SJSA1 (cell line): Measurements from ENCODE around the gene NUP98. TPM values are rescaled to one million over a fixed set of nuclear protein-coding genes. Genes with fewer than 3 reads are reported as not detected.
"Not testable (repeated sequence)": the region's sequence is repeated elsewhere in the genome, so short reads cannot be mapped to it uniquely, and the experiment has no call there.

Experiments used
- DNase-seq, 2 experiments: peaks; one replicate each; pipeline ENCODE4 v3.0.0-alpha.2; 2015 to 2020; ENCODE audit warnings: low spot score in 2 of 2, low read depth in 1 of 2
- H3K27ac ChIP-seq: fragments of 250-450 bp; sonication (Bioruptor Pico); 2 replicates; pipeline ENCODE4 v1.5.1; 2020; ENCODE audit warnings: mild to moderate bottlenecking, moderate library complexity
- H3K27me3 ChIP-seq: fragments of 250-450 bp; sonication (Bioruptor Pico); replicated peaks from 2 replicates; pipeline ENCODE4 v1.5.1; 2020; ENCODE audit warnings: mild to moderate bottlenecking, moderate library complexity
- H3K36me3 ChIP-seq: fragments of 250-450 bp; sonication (Bioruptor Pico); 2 replicates; pipeline ENCODE4 v1.5.1; 2020; ENCODE audit warnings: mild to moderate bottlenecking
- H3K4me1 ChIP-seq: fragments of 250-450 bp; sonication (Bioruptor Pico); replicated peaks from 2 replicates; pipeline ENCODE4 v1.6.1; 2021; ENCODE audit warnings: mild to moderate bottlenecking
- H3K4me3 ChIP-seq: fragments of 250-450 bp; sonication (Bioruptor Pico); 2 replicates; pipeline ENCODE4 v1.5.1; 2020; ENCODE audit warnings: mild to moderate bottlenecking
- H3K9me3 ChIP-seq: fragments of 250-450 bp; sonication (Bioruptor Pico); replicated peaks from 2 replicates; pipeline ENCODE4 v1.5.1; 2020; ENCODE audit warnings: mild to moderate bottlenecking
- total RNA-seq: library from RNA; depleted of rRNA; stranded (reverse); fragments of >200 nt; shearing (Covaris generic); gene quantifications from 2 replicates; pipeline ENCODE4 v1.2.3, GENCODE V29; 2014

Gene NUP98
- total RNA-seq, 1 experiment from 2014 or later = 186 TPM

DNA sequence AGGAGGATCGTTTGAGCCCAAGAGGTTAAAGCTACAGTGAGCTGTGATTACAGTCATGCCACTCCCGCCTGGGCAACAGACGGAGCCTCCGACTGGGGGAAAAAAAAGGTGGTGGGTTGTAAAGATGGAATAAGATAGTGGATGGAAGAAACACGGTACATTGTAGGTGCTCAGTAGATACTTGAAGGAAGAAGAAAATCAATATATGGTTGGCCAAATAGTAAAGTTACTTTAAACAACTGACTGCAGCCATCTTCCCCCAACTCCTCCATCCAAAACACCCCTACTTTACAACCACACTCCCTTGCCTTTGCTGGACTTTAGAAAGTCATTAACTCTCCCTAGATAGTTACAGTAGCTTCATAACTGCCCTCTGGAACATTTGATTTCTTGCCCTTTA, 2.5 kb upstream of the NUP98 start:
- Histone ChIP-seq H3K9me3 (no peaks in the 10 kb centered on the region), H3K27ac (no peak overlapping the region)

DNA sequence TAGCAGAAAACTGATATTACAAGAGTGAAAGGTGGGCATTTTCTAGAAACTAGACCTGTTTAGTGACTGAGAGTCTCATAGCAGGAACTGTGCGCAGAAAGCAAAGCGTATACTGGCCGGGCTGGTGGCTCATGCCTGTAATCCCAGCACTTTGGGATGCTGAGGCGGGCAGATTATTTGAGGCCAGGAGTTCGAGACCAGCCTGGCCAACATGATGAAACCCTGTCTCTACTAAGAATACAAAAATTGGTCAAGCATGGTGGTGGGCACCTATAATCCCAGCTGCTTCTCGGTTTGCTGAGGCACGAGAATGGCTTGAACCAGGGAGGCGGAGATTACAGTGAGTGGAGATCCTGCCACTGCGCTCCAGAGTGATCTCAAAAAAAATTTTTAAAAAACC, 1.8 kb upstream of the NUP98 start:
- H3K36me3 ChIP-seq = peaks cover 29% of the 10 kb centered on the region
- no peak overlapping the region for H3K4me3 ChIP-seq
- no peak for DNase-seq
- no peaks in the 10 kb centered on the region for H3K9me3 ChIP-seq
- H3K4me1 ChIP-seq = peaks cover 18% of the 10 kb centered on the region
- no peaks in the 10 kb centered on the region for H3K27me3 ChIP-seq
- no peak overlapping the region for H3K27ac ChIP-seq

More for the DNA sequence above, 2.5 kb upstream of the NUP98 start:
- Histone ChIP-seq H3K4me3 (no peak overlapping the region), H3K36me3 (peaks cover 22% of the 10 kb centered on the region), H3K4me1 (peaks cover 18% of the 10 kb centered on the region), H3K27me3 (no peaks in the 10 kb centered on the region)
- no peak for DNase-seq

DNA sequence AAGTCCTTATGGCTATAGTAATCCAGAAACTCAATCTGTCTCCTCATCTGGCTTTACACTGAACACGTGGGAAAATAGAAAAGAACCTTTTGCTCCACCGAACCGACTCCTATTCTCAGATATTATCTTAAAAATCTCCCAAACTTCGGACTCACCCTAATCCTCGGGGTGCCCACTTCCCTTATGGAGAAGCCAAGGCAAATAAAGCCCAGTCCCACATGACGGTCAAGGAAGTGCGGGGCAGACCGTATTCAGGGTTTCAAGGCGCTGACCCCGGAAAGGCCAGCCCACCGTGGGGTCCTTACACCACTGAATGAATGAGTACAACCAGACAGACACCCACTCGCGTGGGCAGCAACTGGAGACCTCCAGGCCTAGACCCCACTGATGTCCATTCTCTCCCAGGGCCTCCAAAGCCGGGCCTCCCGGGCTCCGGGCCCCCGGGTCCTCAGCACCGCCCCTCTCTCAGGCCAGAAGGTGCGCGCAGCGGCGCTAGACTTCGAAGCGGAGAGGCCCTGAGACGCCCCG, 489 bp downstream of the NUP98 start:
- Histone ChIP-seq H3K36me3 (peaks cover 52% of the 10 kb centered on the region), H3K27ac (peak overlapping the region; percentile 91), H3K4me1 (peaks cover 18% of the 10 kb centered on the region), H3K9me3 (no peaks in the 10 kb centered on the region), H3K4me3 (peak overlapping the region; percentile 82), H3K27me3 (no peaks in the 10 kb centered on the region)
- no peak for DNase-seq

DNA sequence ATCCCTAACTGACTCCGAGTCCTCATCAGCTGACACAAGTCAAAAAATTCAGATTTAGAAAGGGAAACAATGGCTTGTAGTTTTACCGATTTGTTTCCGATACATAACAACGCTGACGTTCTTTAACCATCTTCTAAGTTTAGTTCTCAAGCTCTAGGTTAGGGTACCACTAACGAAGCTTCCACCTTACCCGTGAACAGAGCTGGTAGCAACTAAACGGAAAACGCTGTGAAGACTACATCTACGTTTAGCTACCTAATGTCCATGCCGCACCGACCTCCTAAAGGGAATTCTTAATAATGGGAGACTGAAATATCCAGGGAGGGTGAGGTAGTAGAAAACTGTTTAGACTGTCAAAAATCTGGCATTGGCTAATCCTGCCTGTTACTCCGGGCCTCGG, 1.0 kb downstream of the NUP98 start:
- H3K4me3 ChIP-seq = peak overlapping the region; percentile 82
- H3K27me3 ChIP-seq = no peaks in the 10 kb centered on the region
- no peaks in the 10 kb centered on the region for H3K9me3 ChIP-seq
- DNase-seq = peak in 1 of 2 experiments; percentile 31
- H3K36me3 ChIP-seq = peaks cover 57% of the 10 kb centered on the region
- peak overlapping the region; percentile 91; the same call in 1 of the 2 replicates for H3K27ac ChIP-seq
- H3K4me1 ChIP-seq = peaks cover 18% of the 10 kb centered on the region

DNA sequence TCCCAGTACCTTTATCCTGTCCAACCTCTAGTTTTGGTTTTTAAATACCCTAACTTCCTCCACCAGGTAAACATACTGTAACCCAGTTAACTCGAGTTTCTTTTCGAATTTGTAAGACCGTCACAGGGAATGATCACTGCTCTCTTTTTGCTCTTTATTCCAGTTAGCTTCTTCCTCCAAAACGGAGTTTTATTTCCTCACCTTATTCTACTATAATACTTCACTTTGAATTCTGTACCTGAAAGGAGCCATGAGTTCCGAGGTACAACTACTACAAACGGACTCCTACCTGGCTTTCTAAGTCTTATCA, 1.4 kb downstream of the NUP98 start:
- H3K4me1 ChIP-seq = peaks cover 18% of the 10 kb centered on the region
- no peaks in the 10 kb centered on the region for H3K9me3 ChIP-seq
- DNase-seq = no peak
- no peak overlapping the region for H3K27ac ChIP-seq
- no peaks in the 10 kb centered on the region for H3K27me3 ChIP-seq
- peak overlapping the region; percentile 82 for H3K4me3 ChIP-seq
- peaks cover 61% of the 10 kb centered on the region for H3K36me3 ChIP-seq

DNA sequence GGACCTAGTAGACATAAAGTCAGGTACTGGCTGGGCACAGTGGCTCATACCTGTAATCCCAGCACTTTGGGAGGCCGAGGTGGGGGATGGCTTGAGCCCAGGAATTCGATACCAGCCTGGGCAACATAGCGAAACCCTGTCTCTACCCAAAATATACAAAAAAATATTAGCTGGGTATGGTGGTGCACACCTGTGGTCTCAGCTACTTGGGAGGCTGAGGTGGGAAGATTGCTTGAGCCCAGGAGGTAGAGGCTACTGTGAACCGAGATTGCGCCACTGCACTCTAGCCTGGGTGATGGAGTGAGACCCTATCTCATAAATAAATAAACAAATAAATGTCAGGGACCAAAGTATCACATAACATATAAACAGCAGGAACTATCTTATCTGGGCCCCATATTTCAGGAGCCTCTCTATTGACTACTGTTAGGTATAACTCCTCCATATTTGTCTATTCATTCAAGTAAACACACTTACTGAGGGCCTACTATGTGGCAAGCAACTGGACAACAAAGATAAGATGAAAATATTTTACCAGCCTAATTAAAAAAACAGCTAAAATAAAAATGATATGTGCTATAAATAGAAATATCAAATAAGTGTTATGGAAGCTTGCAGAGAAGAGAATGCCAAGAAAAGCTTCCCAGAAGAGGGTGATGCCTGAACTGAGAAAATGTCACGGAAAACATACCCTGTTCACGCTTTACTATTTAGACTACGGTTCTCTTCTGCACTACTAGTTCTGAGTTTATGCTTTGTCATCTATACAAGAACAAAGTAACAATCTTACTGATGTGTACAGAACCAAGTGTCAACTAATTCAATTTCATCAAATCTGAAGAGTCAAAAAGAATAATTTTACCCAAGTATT, 2.0 kb downstream of the NUP98 start:
- Histone ChIP-seq H3K9me3 (no peaks in the 10 kb centered on the region), H3K27ac (no peak overlapping the region), H3K36me3 (peaks cover 67% of the 10 kb centered on the region), H3K27me3 (no peaks in the 10 kb centered on the region), H3K4me1 (peaks cover 18% of the 10 kb centered on the region), H3K4me3 (peak overlapping the region; percentile 82; the same call in 1 of the 2 replicates)
- peak in 1 of 2 experiments; percentile 36 for DNase-seq

DNA sequence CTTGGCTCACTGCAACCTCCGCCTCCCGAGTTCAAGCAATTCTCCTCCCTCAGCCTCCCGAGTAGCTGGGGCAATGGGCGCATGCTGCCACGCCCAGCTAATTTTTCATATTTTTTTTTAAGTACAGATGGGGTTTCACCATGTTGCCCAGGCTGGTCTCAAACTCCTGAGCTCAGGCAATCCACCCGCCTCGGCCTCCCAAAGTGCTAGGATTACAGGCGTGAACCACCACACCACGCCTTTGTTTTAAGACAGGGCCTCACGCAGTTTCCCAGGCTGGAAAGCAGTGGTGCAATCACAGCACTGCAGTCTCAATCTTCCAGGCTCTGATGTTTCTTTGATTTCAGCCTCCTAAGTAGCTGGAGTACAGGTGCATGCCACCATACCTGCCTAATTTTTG, 3.0 kb downstream of the NUP98 start:
- not testable (repeated sequence) for H3K27me3 ChIP-seq, H3K4me3 ChIP-seq, H3K27ac ChIP-seq, DNase-seq, H3K9me3 ChIP-seq
- Histone ChIP-seq H3K36me3 (peaks cover 76% of the 10 kb centered on the region), H3K4me1 (peaks cover 18% of the 10 kb centered on the region)

DNA sequence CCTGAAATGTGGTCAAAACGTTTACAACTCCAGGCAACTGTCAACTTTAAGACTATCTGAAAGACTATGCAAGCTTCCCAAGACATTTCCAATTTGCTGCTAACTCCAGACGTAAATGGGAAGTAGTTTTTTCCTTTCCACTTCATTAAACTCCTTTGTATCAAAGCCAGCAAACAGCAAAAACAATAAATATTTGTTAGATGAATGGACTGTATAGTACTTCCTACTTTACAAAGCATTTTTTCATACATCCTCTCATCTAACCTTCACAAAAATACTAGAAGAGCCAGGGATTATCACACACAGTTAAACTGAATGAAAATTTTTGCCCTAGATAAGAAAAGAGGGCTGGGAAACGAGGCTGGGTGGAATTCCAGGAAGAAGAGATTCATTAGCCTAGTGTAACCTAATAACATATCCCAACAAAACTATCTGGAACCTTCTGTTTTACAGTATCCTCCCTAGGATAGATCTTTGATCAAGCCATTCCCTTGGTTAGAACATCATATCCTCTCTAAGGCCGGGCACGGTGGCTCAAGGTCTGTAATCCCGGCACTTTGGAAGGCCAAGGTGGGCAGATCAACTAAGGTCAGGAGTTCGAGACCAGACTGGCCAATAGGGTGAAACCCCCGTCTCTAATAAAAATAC, 10.4 kb downstream of the NUP98 start:
- peaks cover 9% of the 10 kb centered on the region for H3K4me1 ChIP-seq
- H3K27me3 ChIP-seq = no peaks in the 10 kb centered on the region
- no peaks in the 10 kb centered on the region for H3K9me3 ChIP-seq
- no peak overlapping the region for H3K4me3 ChIP-seq
- no peak overlapping the region for H3K27ac ChIP-seq
- H3K36me3 ChIP-seq = peaks cover 79% of the 10 kb centered on the region
- peak in 1 of 2 experiments; percentile 26 for DNase-seq

DNA sequence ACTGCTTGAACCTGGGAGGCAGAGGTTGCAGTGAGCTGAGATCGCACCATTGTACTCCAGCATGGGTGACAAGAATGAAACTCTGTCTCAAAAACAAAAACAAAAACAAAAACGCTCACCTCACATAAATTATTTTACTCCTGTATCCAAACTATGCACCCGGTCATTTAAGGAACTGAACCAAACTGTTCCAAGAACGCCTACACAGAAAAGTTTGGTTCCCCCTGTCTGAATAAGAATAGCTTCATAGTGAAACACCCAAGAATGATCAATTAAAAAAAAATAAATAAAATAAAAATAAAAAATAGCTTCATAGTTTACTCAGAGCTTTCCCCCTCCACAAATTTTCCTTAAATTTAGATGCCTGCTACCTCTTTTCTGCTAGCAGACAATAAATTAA, 13.7 kb downstream of the NUP98 start:
- H3K36me3 ChIP-seq = peaks cover 79% of the 10 kb centered on the region
- DNase-seq = no peak
- no peaks in the 10 kb centered on the region for H3K27me3 ChIP-seq
- no peaks in the 10 kb centered on the region for H3K9me3 ChIP-seq
- H3K27ac ChIP-seq = no peak overlapping the region
- H3K4me1 ChIP-seq = peaks cover 9% of the 10 kb centered on the region
- no peak overlapping the region for H3K4me3 ChIP-seq

DNA sequence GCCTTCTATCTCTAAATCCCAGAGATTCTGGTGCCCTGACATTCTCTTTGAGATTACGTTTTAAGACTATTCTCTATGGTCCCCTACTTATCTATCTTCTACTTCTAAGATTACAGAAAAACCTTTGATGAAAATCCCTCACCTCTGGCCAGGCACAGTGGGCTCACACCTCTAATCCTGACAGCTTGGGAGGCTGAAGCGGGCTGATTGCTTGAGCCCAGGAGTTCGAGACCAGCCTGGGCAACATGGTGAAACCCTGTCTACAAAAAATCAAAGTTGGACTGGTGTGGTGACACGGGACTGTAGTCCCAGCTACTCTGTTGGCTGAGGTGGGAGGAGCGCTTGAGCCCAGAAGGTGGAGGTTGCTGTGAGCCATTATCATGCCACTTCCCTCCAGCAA, 14.4 kb downstream of the NUP98 start:
- H3K27ac ChIP-seq = no peak overlapping the region
- no peaks in the 10 kb centered on the region for H3K27me3 ChIP-seq
- no peak overlapping the region for H3K4me3 ChIP-seq
- no peak for DNase-seq
- H3K4me1 ChIP-seq = peaks cover 9% of the 10 kb centered on the region
- H3K9me3 ChIP-seq = no peaks in the 10 kb centered on the region
- peaks cover 79% of the 10 kb centered on the region for H3K36me3 ChIP-seq

DNA sequence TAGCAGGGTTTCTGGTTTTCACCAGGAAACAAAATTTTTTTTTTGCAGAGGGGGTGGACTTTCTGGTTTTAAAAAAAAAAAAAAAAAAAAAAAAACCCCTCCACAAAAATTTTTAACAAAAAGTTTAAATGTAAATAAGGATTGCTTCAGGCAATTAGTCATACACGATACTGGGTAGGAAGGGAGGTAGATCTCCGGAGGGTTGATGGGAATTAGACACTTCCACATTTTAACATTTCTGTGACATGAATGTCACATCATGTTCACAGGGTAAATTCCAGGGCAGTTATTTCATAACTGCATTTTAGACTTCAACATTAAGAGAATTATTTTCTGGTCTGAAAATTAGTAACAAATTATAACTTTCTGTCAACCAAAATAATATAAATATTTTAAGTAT, 15.9 kb downstream of the NUP98 start:
- no peak for DNase-seq
- Histone ChIP-seq H3K4me3 (no peak overlapping the region), H3K9me3 (no peaks in the 10 kb centered on the region), H3K27me3 (no peaks in the 10 kb centered on the region), H3K4me1 (no peaks in the 10 kb centered on the region; the same call in 1 of the 2 replicates), H3K27ac (no peak overlapping the region), H3K36me3 (peaks cover 82% of the 10 kb centered on the region)

DNA sequence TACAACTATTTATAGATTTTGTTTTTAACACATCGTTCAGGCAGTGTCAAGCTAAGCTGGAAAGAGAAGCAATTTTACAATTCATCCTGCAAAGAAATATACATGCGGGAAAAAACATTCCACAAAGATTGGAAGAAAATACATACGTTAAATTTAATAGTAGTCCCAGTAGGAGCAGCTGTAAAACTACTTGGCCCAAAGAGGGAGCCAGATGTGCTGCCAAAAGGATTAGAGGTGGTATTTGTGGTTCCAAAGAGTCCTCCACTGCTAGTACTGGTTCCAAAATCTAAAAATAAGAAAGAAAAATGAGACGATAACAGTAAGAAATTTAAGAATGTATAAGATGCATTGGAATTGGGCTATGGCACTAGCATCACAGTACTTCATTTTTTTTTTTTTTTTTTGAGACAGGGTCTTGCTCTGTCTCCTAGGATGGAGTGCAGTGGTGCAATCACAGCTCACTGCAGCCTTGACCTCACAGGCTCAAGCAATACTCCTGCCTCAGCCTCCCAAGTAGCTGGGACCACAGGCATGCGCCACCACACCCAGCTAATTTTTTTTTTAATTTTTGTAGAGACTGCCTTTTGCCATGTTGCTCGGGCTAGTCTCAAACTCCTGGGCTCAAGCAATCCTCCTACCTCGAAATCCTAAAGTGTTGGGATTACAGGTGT, 21.5 kb downstream of the NUP98 start:
- no peaks in the 10 kb centered on the region for H3K9me3 ChIP-seq
- H3K4me1 ChIP-seq = no peaks in the 10 kb centered on the region
- no peak overlapping the region for H3K4me3 ChIP-seq
- no peak for DNase-seq
- no peaks in the 10 kb centered on the region for H3K27me3 ChIP-seq
- no peak overlapping the region for H3K27ac ChIP-seq
- peaks cover 97% of the 10 kb centered on the region for H3K36me3 ChIP-seq

DNA sequence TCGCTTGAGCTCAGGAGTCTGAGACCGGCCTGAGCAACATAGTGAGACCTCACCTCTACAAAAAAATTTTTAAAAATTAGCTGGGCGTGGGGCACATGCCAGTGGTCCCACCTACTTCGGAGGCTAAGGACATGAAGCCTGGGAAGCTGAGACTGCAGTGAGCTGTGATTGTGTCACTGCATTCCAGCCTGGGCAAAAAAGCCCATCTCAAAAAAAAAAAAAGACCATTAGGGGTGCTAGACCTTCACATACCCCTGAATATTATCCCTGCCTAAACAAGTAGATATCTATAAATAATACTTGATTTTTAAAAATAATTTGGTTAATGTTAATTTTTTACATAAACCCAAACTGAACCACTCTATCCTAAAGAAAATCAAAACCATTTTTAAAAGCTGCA, 24.2 kb downstream of the NUP98 start:
- peaks cover 100% of the 10 kb centered on the region for H3K36me3 ChIP-seq
- no peaks in the 10 kb centered on the region for H3K9me3 ChIP-seq
- no peak overlapping the region for H3K4me3 ChIP-seq
- no peak for DNase-seq
- H3K4me1 ChIP-seq = no peaks in the 10 kb centered on the region
- no peak overlapping the region for H3K27ac ChIP-seq
- H3K27me3 ChIP-seq = no peaks in the 10 kb centered on the region

DNA sequence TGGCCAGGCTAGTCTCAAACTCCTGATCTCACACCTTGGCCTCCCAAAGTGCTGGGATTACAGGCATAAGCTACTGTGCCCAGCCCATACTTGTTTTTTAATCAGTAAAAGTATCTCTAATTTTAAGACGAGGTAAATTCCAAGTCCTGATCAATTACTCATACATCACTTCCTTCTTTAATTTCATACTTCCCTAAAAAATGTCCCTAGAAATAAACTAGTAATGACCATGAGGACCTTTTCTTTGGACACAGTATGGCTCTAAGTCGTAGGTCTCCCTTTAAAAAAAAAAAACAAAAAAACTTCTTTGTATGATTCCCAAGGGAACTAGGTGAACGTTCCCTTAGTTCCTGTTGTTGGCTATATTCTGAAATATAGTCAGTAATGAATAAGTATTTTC, 29.8 kb downstream of the NUP98 start:
- H3K4me1 ChIP-seq = no peaks in the 10 kb centered on the region
- H3K4me3 ChIP-seq = no peak overlapping the region
- H3K27me3 ChIP-seq = no peaks in the 10 kb centered on the region
- no peak for DNase-seq
- H3K27ac ChIP-seq = no peak overlapping the region
- H3K9me3 ChIP-seq = no peaks in the 10 kb centered on the region
- peaks cover 100% of the 10 kb centered on the region for H3K36me3 ChIP-seq
